Hindlimb muscle (tissue), 1 donor: ENCODE results near the gene EXOC3L2. TPM values are rescaled to one million over a fixed set of nuclear protein-coding genes. Genes with fewer than 3 reads are reported as not detected.

Experiments used
- DNase-seq: peaks from one replicate; pipeline ENCODE4 v3.0.0-alpha.2; 2013
- polyA plus RNA-seq: library from polyadenylated mRNA; unstranded; fragments of 120-200 nt; gene quantifications from one replicate; pipeline ENCODE4 v1.2.1, GENCODE V29; 2013; ENCODE audit not compliant: insufficient read length

The EXOC3L2 gene
- polyA plus RNA-seq, 1 donor: 3.0 TPM

DNA sequence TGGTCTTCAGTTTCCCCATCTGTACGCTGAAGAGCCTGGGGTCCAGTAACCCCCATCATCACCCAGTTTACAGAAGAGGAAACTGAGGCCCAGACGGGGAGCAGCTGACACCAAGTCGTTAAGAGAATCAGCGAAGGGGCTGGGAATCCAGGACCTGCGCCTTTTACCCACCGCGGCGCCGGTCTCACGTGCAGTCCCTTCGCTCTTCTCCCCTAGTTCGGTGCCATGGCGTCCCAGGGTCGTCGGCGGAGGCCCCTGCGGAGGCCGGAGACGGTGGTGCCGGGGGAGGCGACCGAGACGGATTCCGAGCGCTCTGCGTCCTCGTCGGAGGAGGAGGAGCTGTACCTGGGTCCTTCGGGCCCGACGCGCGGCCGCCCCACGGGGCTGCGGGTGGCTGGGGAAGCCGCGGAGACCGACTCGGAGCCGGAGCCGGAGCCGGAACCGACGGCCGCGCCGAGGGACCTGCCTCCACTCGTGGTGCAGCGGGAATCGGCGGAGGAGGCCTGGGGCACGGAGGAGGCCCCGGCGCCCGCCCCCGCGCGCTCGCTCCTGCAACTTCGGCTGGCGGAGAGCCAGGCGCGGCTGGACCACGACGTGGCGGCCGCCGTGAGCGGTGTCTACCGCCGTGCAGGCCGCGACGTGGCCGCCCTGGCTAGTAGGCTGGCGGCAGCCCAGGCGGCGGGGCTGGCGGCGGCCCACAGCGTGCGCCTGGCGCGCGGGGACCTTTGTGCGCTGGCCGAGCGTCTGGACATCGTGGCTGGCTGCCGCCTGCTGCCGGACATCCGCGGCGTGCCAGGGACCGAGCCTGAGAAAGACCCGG lies 65.9 kb downstream of the EXOC3L2 start:
- DNase-seq: no peak

DNA sequence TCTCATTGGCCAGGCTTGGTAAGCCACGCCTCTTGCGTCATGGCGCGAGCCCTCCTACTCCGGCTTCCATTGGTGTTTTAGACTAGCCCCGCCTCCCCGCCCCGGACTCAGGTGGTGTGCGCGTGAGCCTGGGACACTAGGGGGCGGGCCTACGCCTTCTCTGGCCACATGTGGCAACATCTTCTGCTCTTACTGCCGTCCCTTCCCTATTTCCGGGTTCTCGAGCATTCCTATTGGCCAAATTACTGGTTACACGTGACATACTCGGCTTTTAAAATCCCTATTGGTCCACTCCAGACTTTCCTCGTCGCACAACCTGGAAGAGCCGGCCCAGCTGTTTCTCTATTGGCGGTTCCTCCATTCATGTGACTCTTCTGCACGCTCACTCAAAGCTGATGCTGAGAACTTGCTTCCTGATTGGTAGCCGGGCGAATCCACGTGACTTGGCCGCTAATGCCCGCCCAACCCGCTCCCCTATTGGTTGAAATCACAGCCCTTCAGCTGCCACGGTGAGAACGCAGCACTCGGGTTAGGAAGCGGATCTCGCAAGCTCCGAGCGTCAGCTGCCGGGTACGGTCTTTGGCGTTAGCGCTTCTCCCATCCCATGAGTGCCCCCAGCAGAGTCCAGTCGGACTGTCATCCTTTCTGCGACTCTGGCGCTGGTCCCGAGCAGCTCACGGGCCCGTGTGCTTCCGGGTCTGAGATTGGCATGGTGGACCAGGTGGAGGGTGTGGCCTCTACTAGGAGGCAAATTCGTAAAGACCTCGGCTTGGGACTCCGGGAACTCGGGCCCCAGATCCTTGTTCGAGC lies 66.7 kb downstream of the EXOC3L2 start, which contains the start of gene BLOC1S3:
Gene BLOC1S3 (plus strand): TSS at position 523 of the 810 bp plus-strand sequence. CDS start 513 bp downstream, outside the sequence.
- DNase-seq: peak; percentile 100

GRCh38 chr19:45177817-45178261 lies 67.4 kb downstream of the EXOC3L2 start, which contains the start of gene TRAPPC6A:
TRAPPC6A (minus strand) TSS chr19:45178237; CDS start chr19:45178218, 19 bp downstream.
- DNase-seq: no peak

- DNase-seq: no peak
Observed at GRCh38 chr19:45175515-45176345, 69.5 kb downstream of the EXOC3L2 start.

GRCh38 chr19:45173816-45174215 lies 71.4 kb downstream of the EXOC3L2 start:
- no peak for DNase-seq

GRCh38 chr19:45172611-45173208 lies 72.5 kb downstream of the EXOC3L2 start:
- DNase-seq: no peak

- DNase-seq: no peak
Observed at GRCh38 chr19:45172173-45172572, 73.0 kb downstream of the EXOC3L2 start.

GRCh38 chr19:45171211-45171623 lies 74.0 kb downstream of the EXOC3L2 start:
- DNase-seq: no peak

DNA sequence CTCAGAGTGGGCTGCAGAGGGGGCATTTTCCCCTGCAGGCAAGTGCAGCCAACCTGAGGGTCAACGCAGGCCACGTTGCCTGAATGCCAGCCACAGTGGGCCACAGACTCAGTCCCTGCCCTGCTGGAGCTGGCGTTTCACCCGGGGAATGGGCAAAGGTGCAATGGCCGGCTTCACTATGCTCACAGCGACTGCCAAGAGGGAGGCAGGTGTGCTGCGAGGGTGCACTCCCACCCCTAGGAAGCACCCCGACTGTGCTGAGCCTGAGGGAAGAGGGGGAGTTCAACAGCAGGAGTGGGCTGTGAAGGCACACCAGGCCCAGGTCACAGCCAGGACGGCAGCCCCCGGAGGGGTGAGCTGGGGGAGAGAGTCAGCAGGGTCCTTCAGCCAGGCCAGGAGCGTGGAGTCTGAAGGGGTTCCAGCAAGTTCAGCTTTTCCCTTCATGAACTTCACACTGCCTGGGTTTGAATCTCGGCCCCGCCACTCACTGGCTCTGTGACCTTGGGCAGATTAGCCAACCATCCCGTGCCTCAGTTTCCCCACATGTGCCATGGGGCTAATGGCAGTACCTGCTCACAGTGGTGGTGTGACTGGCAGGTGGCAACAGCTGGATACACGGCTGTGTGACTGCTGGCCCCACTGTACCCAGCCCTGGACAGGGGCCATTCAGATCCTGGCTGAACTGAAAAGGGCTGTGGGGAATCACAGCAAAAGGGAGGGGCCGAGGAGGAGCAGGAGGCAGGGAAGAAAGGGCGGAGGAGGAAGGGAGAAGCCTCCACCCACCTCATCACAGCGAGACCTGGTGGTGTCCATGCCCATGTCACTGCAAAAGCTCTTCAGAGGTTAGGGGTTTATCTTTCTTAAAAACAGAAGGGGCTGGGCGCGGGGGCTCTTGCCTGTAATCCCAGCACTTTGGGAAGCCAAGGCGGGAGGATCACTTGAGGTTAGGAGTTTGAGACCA lies 74.8 kb downstream of the EXOC3L2 start:
- no peak for DNase-seq

DNA sequence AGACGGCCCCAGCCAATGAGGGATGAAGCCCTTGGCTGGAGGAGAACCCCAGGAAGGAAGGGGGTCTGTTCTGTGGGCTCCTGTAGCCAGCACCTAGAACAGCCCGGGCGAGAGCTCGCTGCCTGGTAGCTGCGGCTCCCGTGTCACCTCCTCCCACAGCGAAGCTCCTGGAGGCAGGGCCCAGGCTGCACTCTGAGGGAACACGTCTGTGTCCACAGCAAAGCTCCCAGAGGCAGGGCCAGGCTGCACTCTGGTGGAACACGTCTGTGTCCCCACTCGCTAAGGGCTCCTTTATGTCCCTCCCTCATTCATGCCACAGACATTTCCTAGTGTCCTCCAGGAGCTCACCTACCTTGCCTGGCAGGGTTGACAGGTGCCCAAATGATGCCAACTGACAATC lies 75.6 kb downstream of the EXOC3L2 start:
- no peak for DNase-seq

DNA sequence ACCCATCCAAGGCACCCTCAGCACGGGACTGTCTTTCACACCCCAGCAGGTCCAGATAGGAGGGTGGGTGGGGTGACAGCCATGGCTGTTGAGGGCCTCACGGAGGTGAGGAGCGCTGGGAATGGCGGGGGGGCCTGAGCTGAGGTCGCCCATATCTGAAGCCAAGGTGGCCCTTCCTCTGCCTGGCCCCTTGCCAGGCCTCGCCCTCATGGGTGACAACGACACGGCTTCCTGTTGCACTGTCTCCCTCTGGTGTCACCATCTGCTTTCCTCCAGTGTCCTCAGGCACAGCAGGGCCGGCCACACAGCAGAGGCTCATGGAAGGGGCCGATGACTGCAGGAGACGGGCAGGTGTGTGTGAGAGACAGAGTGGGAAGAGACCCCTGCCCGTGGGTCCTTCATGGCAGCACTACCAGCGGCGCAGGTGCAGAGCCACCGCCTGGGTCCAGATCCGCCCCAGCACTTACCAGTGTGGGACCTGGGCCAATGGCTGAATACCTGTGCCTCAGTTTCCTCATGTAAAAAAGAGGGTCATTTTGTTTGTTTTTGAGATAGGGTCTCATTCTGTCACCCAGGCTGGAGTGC lies 76.3 kb downstream of the EXOC3L2 start:
- DNase-seq: no peak

DNA sequence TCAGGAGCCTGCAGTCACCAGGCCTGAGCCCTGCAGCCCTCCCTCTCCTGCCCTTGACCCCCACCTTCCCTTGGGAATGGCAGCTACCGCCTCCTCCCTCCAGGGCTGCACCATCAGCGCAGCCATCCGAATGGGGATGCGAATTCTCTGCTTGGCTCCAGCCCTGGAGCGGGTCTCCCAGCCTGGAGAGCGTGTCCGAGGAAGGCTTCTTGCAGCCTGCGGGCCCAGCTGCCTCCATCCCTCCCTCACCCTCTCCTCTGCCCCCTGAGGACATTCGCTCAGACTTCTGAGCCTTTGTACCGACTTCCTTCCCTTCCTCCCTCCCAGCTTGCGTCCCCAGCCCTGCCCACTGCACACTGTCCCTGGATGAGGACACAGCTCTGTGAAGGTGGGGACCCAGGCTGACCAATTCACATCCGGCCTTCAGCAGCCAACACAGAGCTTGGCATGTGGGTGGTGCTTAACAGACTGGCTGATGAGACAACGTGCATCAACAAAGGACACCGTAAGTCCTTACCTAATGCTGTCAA lies 78.4 kb downstream of the EXOC3L2 start:
- DNase-seq: no peak

DNA sequence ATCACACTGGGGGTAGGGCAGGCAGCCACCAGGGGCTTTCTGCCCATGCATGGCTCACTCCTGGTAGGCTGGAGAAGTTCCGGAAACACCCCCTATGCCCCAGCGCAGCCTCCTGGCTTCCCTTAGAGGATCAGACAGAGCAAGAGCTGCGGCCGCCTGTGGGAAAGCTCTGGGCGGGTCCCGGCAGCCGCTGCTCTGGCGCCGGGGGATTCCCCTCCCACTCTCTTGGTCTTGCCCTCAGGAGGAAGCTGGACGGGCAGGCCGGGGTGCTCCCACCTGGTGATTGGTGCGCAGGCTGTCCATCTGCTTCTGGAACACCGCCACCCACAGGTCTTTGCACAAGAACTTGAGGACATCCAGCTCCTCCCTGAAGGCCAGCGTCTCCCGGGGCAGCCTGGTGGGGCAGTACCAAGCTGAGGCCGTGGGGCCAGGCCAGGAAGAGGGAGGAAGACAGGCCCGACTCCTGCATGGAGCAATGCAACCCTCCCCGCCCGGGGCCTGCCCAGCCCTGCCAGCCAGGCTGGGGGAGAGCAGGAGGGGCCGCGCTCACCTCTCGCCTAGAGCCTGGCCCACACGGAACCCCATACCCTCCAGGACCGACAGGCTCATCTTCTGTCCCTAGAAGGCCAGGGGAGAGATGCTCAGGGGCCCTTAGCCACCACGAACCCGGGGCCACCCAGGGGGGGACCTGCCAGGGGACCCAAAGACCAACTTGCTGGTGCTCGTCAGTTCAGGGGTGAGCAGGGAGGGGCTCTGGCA lies 80.5 kb downstream of the EXOC3L2 start:
- DNase-seq: no peak

DNA sequence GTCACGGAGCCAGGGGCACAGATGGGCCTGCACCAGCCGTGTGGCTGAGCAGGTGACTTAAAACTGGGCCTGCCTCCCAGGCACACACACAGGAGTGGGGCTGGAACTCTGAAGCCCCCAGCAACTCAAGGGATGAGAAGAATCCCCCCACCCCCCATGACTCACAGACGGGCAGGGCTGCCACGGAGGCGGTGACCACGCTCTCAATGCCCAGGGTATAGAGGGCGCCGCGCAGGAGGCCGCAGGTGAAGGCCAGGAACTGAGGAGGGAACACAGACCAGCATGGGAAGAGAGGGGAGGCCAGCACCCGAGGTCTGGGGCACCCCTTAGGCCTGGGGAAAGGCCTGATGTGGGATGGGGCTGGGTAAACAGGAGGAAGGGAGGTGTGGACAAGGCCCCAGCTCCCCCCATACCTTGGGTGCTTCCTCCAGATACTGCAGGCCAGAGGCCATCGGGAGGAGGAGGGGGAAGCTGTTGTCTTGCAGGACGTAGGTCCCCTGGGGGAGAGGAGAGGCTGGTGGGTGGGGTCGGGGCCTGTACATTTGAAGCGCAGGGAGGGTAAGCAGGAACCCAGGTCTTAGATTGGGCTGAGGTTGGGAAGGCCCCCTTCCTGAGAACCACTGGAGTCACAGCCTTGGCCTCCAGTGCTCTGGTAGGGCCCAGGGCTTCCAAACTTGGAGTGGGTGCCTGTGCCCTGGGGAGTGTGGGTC lies 81.3 kb downstream of the EXOC3L2 start:
- no peak for DNase-seq

DNA sequence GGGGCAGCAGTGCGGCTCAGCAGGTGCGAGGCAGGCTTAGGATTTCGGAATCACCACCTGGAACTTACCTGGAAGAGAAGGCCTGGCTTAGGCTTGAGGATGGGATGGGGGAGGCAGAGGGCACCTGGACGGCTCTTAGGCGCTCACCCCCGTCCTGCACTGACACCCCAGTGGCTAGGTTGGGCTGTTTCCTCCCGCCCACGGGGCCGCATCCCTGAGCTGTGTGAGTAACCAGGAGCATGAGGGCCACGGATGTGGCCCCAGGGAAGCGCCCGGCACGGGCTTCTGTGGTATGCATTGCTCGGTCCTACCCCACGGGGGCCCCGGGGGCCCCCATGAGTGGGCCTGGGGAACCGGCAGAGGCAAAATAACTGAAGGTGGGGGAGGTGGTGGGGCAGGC lies 82.1 kb downstream of the EXOC3L2 start:
- DNase-seq: no peak

- DNase-seq: no peak
Observed at GRCh38 chr19:45162608-45163143, 82.5 kb downstream of the EXOC3L2 start.
